ENCODE measurements around the gene AGPS.

DNA sequence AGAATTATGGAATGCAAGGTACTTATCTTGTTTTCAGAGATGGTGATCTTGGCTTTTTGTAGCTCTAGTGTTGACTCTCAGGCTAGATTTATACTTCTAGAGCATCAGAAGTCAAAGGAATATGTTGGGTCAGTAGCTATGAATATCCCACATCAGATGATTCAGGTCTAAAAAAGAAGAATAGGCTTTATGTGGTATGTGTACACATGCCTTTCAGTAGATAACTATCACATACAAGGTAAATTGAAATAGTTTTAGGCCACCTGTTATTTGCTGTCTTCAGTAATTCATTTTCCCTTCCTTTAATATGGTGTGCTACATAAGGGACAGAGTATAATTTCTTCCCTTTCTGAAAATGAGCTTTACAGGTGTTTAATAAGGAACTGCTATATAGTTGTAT is 142.4 kb downstream of the AGPS start:
- TF ChIP-seq, protein P1, sequence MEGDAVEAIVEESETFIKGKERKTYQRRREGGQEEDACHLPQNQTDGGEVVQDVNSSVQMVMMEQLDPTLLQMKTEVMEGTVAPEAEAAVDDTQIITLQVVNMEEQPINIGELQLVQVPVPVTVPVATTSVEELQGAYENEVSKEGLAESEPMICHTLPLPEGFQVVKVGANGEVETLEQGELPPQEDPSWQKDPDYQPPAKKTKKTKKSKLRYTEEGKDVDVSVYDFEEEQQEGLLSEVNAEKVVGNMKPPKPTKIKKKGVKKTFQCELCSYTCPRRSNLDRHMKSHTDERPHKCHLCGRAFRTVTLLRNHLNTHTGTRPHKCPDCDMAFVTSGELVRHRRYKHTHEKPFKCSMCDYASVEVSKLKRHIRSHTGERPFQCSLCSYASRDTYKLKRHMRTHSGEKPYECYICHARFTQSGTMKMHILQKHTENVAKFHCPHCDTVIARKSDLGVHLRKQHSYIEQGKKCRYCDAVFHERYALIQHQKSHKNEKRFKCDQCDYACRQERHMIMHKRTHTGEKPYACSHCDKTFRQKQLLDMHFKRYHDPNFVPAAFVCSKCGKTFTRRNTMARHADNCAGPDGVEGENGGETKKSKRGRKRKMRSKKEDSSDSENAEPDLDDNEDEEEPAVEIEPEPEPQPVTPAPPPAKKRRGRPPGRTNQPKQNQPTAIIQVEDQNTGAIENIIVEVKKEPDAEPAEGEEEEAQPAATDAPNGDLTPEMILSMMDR (tag by site-specific recombination; IDR thresholded peaks at IDR 0.05) = no peak
- no peak for TF ChIP-seq ZNF521 (tag by site-specific recombination; IDR thresholded peaks at IDR 0.05)
- TF ChIP-seq KLF1 (tag by site-specific recombination; IDR thresholded peaks at IDR 0.05) = no peak
- TF ChIP-seq, protein P2, sequence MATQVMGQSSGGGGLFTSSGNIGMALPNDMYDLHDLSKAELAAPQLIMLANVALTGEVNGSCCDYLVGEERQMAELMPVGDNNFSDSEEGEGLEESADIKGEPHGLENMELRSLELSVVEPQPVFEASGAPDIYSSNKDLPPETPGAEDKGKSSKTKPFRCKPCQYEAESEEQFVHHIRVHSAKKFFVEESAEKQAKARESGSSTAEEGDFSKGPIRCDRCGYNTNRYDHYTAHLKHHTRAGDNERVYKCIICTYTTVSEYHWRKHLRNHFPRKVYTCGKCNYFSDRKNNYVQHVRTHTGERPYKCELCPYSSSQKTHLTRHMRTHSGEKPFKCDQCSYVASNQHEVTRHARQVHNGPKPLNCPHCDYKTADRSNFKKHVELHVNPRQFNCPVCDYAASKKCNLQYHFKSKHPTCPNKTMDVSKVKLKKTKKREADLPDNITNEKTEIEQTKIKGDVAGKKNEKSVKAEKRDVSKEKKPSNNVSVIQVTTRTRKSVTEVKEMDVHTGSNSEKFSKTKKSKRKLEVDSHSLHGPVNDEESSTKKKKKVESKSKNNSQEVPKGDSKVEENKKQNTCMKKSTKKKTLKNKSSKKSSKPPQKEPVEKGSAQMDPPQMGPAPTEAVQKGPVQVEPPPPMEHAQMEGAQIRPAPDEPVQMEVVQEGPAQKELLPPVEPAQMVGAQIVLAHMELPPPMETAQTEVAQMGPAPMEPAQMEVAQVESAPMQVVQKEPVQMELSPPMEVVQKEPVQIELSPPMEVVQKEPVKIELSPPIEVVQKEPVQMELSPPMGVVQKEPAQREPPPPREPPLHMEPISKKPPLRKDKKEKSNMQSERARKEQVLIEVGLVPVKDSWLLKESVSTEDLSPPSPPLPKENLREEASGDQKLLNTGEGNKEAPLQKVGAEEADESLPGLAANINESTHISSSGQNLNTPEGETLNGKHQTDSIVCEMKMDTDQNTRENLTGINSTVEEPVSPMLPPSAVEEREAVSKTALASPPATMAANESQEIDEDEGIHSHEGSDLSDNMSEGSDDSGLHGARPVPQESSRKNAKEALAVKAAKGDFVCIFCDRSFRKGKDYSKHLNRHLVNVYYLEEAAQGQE (tag by site-specific recombination; IDR thresholded peaks at IDR 0.05) = no peak
- no peak for TF ChIP-seq EGR2 (tag by site-specific recombination; IDR thresholded peaks at IDR 0.05; ENCODE audit: low read depth)
- TF ChIP-seq TCF7L2 (IDR thresholded peaks at IDR 0.05; ENCODE audit: borderline replicate concordance, low read depth, low read length) = no peak
- TF ChIP-seq, protein P3, sequence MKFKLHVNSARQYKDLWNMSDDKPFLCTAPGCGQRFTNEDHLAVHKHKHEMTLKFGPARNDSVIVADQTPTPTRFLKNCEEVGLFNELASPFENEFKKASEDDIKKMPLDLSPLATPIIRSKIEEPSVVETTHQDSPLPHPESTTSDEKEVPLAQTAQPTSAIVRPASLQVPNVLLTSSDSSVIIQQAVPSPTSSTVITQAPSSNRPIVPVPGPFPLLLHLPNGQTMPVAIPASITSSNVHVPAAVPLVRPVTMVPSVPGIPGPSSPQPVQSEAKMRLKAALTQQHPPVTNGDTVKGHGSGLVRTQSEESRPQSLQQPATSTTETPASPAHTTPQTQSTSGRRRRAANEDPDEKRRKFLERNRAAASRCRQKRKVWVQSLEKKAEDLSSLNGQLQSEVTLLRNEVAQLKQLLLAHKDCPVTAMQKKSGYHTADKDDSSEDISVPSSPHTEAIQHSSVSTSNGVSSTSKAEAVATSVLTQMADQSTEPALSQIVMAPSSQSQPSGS (tag by site-specific recombination; IDR thresholded peaks at IDR 0.05; ENCODE audit: low read depth) = no peak

All from HEK293 (cell line).